Neural cell (in vitro differentiated cells): ENCODE results near the gene SSBP3. TPM values are rescaled to one million over a fixed set of nuclear protein-coding genes. Genes with fewer than 3 reads are reported as not detected.
"Not testable (repeated sequence)": the region's sequence is repeated elsewhere in the genome, so short reads cannot be mapped to it uniquely, and the experiment has no call there.

Experiments used
- H2AFZ ChIP-seq: fragments of 200-600, 300-800 bp; sonication (generic), shearing (Covaris generic); 2 replicates; pipeline ENCODE4 v1.6.0; 2014; ENCODE audit warnings: low read depth, mild to moderate bottlenecking, antibody characterized with exemption, low read length, moderate library complexity
- H3F3A ChIP-seq: fragments of 200-600 bp; shearing (Covaris generic); 2 replicates; pipeline ENCODE4 v1.6.1; 2016; ENCODE audit warnings: mild to moderate bottlenecking, moderate library complexity, mixed read lengths, antibody characterized with exemption, low read length; ENCODE audit not compliant: insufficient read depth, poor library complexity, severe bottlenecking
- H3K27ac ChIP-seq: fragments of 200-600, 300-800 bp; sonication (generic), shearing (Covaris generic); 2 replicates; pipeline ENCODE4 v1.5.1; 2014; ENCODE audit warnings: mild to moderate bottlenecking, low read length, moderate library complexity
- H3K27me3 ChIP-seq: fragments of 300-800, 200-600 bp; sonication (generic), shearing (Covaris generic); 2 replicates; pipeline ENCODE4 v1.6.0; 2014; ENCODE audit warnings: mild to moderate bottlenecking, low read depth, low read length, moderate library complexity; ENCODE audit not compliant: insufficient read depth
- H3K36me3 ChIP-seq: fragments of 300-800, 200-600 bp; sonication (generic), shearing (Covaris generic); 2 replicates; pipeline ENCODE4 v1.5.1; 2014; ENCODE audit warnings: mild to moderate bottlenecking, antibody characterized with exemption, low read length, moderate library complexity; ENCODE audit not compliant: insufficient read depth
- H3K4me2 ChIP-seq: fragments of 300-800, 200-600 bp; sonication (generic), shearing (Covaris generic); 2 replicates; pipeline ENCODE4 v1.6.0; 2014; ENCODE audit warnings: mild to moderate bottlenecking, low read length
- H3K4me3 ChIP-seq: fragments of 300-800, 200-600 bp; sonication (generic), shearing (Covaris generic); 2 replicates; pipeline ENCODE4 v1.5.1; 2014; ENCODE audit warnings: mild to moderate bottlenecking, low read length, moderate library complexity
- H3K79me2 ChIP-seq: fragments of 200-600 bp; shearing (Covaris generic); replicated peaks from 2 replicates; pipeline ENCODE4 v1.6.0; 2014; ENCODE audit warnings: mild to moderate bottlenecking, low read length, moderate library complexity; ENCODE audit not compliant: insufficient read depth
- H3K9ac ChIP-seq: fragments of 300-800, 200-600 bp; sonication (generic), shearing (Covaris generic); 2 replicates; pipeline ENCODE4 v1.6.1; 2016; ENCODE audit warnings: mild to moderate bottlenecking, low read length, mixed read lengths
- H3K9me2 ChIP-seq: fragments of 200-600 bp; shearing (Covaris generic); 2 replicates; pipeline ENCODE4 v1.6.1; 2016; ENCODE audit warnings: mild to moderate bottlenecking, low read length, mixed read lengths; ENCODE audit not compliant: insufficient read depth
- H3K9me3 ChIP-seq: fragments of 200-600, 300-800 bp; sonication (generic), shearing (Covaris generic); 2 replicates; pipeline ENCODE4 v1.6.1; 2016; ENCODE audit warnings: mild to moderate bottlenecking, mixed run types, low read length, moderate library complexity, mixed read lengths
- H4K20me1 ChIP-seq: fragments of 200-600 bp; shearing (Covaris generic); 2 replicates; pipeline ENCODE4 v1.6.1; 2016; ENCODE audit warnings: mild to moderate bottlenecking, mixed run types; ENCODE audit not compliant: insufficient read depth
- EP300 ChIP-seq: fragments of 450-650 bp; conservative IDR thresholded peaks from 2 replicates; pipeline ENCODE4 v1.6.1; 2014; ENCODE audit warnings: antibody characterized with exemption, mild to moderate bottlenecking, moderate library complexity; ENCODE audit not compliant: poor library complexity, severe bottlenecking
- EZH2 ChIP-seq: fragments of 200-600, 300-800 bp; shearing (Covaris generic), sonication (generic); IDR thresholded peaks from 2 replicates; pipeline ENCODE4 v1.6.1; 2014; ENCODE audit warnings: antibody characterized with exemption, low read length, borderline replicate concordance, mild to moderate bottlenecking; ENCODE audit not compliant: insufficient read depth, poor library complexity, severe bottlenecking
- MXI1 ChIP-seq: fragments of 450-650 bp; conservative IDR thresholded peaks from 2 replicates; pipeline ENCODE4 v1.6.1; 2014; ENCODE audit warnings: antibody characterized with exemption, mild to moderate bottlenecking; ENCODE audit not compliant: poor library complexity, severe bottlenecking
- POLR2AphosphoS5 ChIP-seq: IDR thresholded peaks from 2 replicates; pipeline ENCODE4 v1.6.1; 2012
- RAD21 ChIP-seq: fragments of 450-650 bp; conservative IDR thresholded peaks from 2 replicates; pipeline ENCODE4 v1.6.1; 2014; ENCODE audit warnings: antibody characterized with exemption, mild to moderate bottlenecking, moderate library complexity
- REST ChIP-seq: IDR thresholded peaks from 2 replicates; pipeline ENCODE4 v1.6.1; 2012; ENCODE audit warnings: borderline replicate concordance
- SMC3 ChIP-seq: fragments of 450-650 bp; conservative IDR thresholded peaks from 2 replicates; pipeline ENCODE4 v1.6.1; 2014; ENCODE audit warnings: antibody characterized with exemption, mild to moderate bottlenecking, moderate library complexity; ENCODE audit not compliant: poor library complexity
- TAF1 ChIP-seq: IDR thresholded peaks from 2 replicates; pipeline ENCODE4 v1.6.1; 2012; ENCODE audit warnings: low read depth
- polyA plus RNA-seq: library from polyadenylated mRNA; depleted of rRNA; stranded (reverse); fragments of >200 nt; gene quantifications from 2 replicates; pipeline ENCODE4 v1.2.3, GENCODE V29; 2014
- TF ChIP-seq, protein P1 (sequence below): fragments of 450-650 bp; IDR thresholded peaks from 2 replicates; pipeline ENCODE4 v1.5.1; 2014; ENCODE audit warnings: antibody characterized with exemption, mild to moderate bottlenecking, moderate library complexity; ENCODE audit not compliant: poor library complexity, severe bottlenecking

Gene SSBP3
- polyA plus RNA-seq, 1 donor from 2014 or later = 77.4 TPM

GRCh38 chr1:54212872-54213271 lies 193.3 kb downstream of the SSBP3 start:
- H3K36me3 ChIP-seq = peaks cover 9% of the 10 kb centered on the region
- no peak overlapping the region for H3K4me3 ChIP-seq
- no peaks in the 10 kb centered on the region for H3K9me3 ChIP-seq
- H3K9me2 ChIP-seq = no peaks in the 10 kb centered on the region
- no peaks in the 10 kb centered on the region for H3K79me2 ChIP-seq
- H3K27me3 ChIP-seq = no peaks in the 10 kb centered on the region
- TF ChIP-seq EP300 = no peak
- TF ChIP-seq EZH2 = no peak
- TF ChIP-seq, protein P1, sequence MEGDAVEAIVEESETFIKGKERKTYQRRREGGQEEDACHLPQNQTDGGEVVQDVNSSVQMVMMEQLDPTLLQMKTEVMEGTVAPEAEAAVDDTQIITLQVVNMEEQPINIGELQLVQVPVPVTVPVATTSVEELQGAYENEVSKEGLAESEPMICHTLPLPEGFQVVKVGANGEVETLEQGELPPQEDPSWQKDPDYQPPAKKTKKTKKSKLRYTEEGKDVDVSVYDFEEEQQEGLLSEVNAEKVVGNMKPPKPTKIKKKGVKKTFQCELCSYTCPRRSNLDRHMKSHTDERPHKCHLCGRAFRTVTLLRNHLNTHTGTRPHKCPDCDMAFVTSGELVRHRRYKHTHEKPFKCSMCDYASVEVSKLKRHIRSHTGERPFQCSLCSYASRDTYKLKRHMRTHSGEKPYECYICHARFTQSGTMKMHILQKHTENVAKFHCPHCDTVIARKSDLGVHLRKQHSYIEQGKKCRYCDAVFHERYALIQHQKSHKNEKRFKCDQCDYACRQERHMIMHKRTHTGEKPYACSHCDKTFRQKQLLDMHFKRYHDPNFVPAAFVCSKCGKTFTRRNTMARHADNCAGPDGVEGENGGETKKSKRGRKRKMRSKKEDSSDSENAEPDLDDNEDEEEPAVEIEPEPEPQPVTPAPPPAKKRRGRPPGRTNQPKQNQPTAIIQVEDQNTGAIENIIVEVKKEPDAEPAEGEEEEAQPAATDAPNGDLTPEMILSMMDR = no peak
- TF ChIP-seq RAD21 = no peak
- TF ChIP-seq REST = no peak
- TF ChIP-seq MXI1 = no peak
- no peak for TF ChIP-seq TAF1
- TF ChIP-seq SMC3 = no peak
- no peak for TF ChIP-seq POLR2AphosphoS5
- no peak overlapping the region for H3K4me2 ChIP-seq
- no peak overlapping the region for H3K27ac ChIP-seq
- no peak overlapping the region for H2AFZ ChIP-seq
- H3K9ac ChIP-seq = no peak overlapping the region
- H4K20me1 ChIP-seq = no peaks in the 10 kb centered on the region
- no peaks in the 10 kb centered on the region for H3F3A ChIP-seq

DNA sequence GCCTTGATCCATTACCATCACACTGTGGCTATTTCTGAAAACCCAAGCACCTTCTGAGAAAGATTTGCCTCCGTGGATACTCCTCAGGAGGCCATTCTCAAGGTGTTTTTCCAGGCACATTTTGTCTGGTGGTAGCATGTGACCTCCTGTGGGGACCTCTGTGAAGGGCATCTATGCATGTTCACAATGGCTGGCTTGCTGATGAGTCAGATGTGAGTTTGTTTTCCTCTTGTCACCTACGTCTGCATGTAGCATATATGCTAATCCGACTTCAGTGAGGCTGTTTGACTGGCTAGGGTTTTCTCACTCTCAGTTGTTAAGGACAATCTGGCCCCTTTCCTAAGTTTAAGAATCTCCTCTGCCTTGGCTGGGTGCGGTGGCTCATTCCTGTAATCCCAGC lies 198.3 kb downstream of the SSBP3 start:
- H3K4me3 ChIP-seq, H3K27me3 ChIP-seq, H3K27ac ChIP-seq, H3F3A ChIP-seq, H3K9me2 ChIP-seq, H3K36me3 ChIP-seq, H3K79me2 ChIP-seq, H3K9ac ChIP-seq, H3K4me2 ChIP-seq, H4K20me1 ChIP-seq, H3K9me3 ChIP-seq, H2AFZ ChIP-seq: not testable (repeated sequence)

GRCh38 chr1:54207287-54207686 lies 198.9 kb downstream of the SSBP3 start:
- no peak overlapping the region for H3K4me3 ChIP-seq
- no peak overlapping the region for H3K27ac ChIP-seq
- no peaks in the 10 kb centered on the region for H3K9me3 ChIP-seq
- no peak overlapping the region for H3K9ac ChIP-seq
- no peaks in the 10 kb centered on the region for H3F3A ChIP-seq
- no peak overlapping the region for H2AFZ ChIP-seq
- TF ChIP-seq MXI1 (no peak), EZH2 (no peak), SMC3 (no peak), REST (no peak), RAD21 (no peak), POLR2AphosphoS5 (no peak), EP300 (no peak), TAF1 (no peak)
- TF ChIP-seq, protein P1 = no peak
- H4K20me1 ChIP-seq = no peaks in the 10 kb centered on the region
- H3K4me2 ChIP-seq = no peak overlapping the region
- H3K79me2 ChIP-seq = peaks cover 6% of the 10 kb centered on the region
- H3K9me2 ChIP-seq = no peaks in the 10 kb centered on the region
- H3K27me3 ChIP-seq = no peaks in the 10 kb centered on the region
- H3K36me3 ChIP-seq = no peaks in the 10 kb centered on the region
